Measurements from ENCODE around the gene PARVB. TPM values are rescaled to one million over a fixed set of nuclear protein-coding genes. Genes with fewer than 3 reads are reported as not detected.

PARVB gene
- total and polyA plus RNA-seq, 8 donors, result 3.8 to 27.3 (median 10.4) TPM

DNA sequence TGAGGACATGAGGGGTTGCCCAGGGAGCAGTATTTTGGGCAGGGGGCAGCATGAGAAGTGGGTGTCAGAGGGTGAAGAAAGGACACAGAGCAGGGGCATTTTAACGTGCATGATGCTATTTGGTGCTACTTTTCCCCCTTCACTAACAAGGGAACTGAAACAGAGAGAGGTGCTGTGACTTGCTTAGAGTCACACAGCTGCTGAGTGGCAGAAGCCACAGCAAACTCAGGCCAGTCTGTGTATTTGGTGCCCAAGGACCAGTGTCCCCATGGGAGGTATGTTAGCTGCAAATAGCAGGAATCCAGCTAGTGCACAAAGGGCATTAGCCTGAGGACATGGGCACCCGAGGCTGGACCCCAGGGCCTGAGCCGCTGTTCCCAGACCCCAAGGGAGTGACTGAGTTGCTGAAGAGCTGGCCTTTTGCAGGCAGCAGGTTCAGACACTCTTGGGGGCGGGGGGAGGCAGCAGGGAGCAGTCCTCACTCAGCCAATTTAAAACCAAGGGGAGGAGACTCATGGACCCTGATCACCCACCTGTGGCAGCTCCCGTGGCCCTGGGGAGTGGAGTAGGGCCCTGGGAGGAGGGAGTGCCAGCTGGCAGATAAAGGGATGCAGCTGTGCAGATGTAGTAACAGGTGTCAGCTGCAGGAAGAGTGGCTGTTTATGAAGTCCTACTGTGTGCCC lies 171.2 kb downstream of the PARVB start:
- ATAC-seq, result no peak
- Histone ChIP-seq H3K36me3 (no peaks in the 10 kb centered on the region), H3K27me3 (no peaks in the 10 kb centered on the region), H3K4me3 (no peak overlapping the region), H3K4me1 (no peaks in the 10 kb centered on the region), H3K9me3 (no peaks in the 10 kb centered on the region), H3K27ac (no peak overlapping the region)
- no peak for FAIRE-seq
- DNase-seq, result peak in 1 of 6 donors; percentile 30
- intact Hi-C loops (cut with DNase I), result no loop called here
- no peak for TF ChIP-seq CTCF (IDR thresholded peaks at IDR 0.05)
- 35% methylated on average over 5 of the region's 5 CpGs for WGBS, 2 donors

DNA sequence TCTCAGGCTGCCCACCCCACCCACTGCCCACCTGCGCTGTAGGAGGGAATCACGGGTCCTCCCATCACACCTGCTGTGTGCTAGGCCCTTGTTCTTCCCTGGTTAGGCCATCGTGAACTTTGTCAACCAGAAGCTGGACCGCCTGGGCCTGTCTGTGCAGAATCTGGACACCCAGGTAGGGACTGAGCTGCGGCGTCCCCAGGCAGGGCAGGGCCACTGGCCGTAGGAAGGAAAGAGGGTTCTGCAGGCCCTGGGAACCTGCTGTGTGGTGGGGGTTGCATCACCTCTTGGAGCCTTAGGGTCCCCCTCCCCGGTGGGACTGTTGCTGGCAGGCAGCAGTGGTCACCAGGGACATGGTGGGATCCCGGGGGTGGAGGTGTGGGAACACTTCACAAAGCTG lies 172.1 kb downstream of the PARVB start:
- WGBS, 2 donors, result 40 to 42% methylated on average over 8 to 9 of the region's 9 CpGs
- Histone ChIP-seq H3K36me3 (no peaks in the 10 kb centered on the region), H3K27me3 (no peaks in the 10 kb centered on the region), H3K4me1 (no peaks in the 10 kb centered on the region), H3K27ac (no peak overlapping the region), H3K4me3 (no peak overlapping the region), H3K9me3 (no peaks in the 10 kb centered on the region)
- DNase-seq (peak in 1 of 6 donors; percentile 26), ATAC-seq (no peak), FAIRE-seq (no peak)
- intact Hi-C loops (cut with DNase I), result no loop called here
- no peak for TF ChIP-seq CTCF (IDR thresholded peaks at IDR 0.05)

DNA sequence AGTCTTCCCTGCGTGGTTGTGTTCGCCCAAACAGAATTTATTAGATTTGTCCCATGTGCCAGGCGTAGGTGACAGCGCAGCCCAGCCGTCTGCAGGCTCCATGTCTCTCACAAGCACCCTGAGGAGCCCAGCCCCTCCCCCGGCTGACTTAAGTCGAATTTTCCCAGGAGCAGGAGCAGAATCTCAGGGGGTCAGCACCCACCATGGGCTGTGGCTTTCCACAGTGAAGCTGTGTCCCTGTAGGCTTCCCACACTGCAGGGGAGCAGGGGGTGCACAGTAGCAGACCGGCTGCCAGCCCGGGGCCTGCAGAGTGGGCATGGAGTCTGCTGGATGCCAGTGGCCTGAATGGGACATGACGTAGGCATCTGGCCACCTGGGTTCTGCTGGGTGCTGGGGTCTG lies 172.6 kb downstream of the PARVB start:
- Histone ChIP-seq H3K4me1 (no peaks in the 10 kb centered on the region), H3K27me3 (no peaks in the 10 kb centered on the region), H3K36me3 (no peaks in the 10 kb centered on the region), H3K4me3 (no peak overlapping the region), H3K9me3 (no peaks in the 10 kb centered on the region), H3K27ac (no peak overlapping the region)
- no peak for TF ChIP-seq CTCF (IDR thresholded peaks at IDR 0.05)
- peak in 1 of 6 donors; percentile 31 for DNase-seq
- intact Hi-C loops (cut with DNase I), result no loop called here
- ATAC-seq, result no peak
- FAIRE-seq, result no peak
- WGBS, 2 donors, result 51 to 60% methylated on average over 10 of the region's 10 CpGs

DNA sequence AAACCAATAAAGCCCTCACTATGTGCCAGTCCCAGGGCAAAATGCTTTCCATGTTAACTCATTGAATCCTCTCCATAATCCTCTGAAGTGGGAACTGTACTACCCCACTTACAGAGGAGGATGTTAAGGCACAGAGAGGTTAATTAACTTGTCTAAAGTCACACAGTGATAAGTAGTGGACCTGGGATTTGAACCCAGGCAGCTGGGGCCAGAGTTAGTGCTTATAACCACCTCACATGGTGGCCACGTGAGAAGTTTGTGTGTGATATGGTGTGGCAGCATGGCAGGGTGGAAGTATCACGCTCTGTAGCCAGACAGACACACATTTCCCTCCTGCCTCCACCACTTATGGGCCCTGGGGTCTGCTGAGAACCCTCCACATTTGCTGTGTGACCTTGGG lies 173.2 kb downstream of the PARVB start:
- TF ChIP-seq CTCF (IDR thresholded peaks at IDR 0.05), result no peak
- FAIRE-seq (no peak), DNase-seq (no peak), ATAC-seq (no peak)
- H3K4me1 ChIP-seq, result no peaks in the 10 kb centered on the region
- no peaks in the 10 kb centered on the region for H3K9me3 ChIP-seq
- H3K27ac ChIP-seq, result no peak overlapping the region
- intact Hi-C loops (cut with DNase I), result no loop called here
- H3K27me3 ChIP-seq, result no peaks in the 10 kb centered on the region
- 66 to 82% methylated on average over 2 of the region's 2 CpGs for WGBS, 2 donors
- no peak overlapping the region for H3K4me3 ChIP-seq
- no peaks in the 10 kb centered on the region for H3K36me3 ChIP-seq

DNA sequence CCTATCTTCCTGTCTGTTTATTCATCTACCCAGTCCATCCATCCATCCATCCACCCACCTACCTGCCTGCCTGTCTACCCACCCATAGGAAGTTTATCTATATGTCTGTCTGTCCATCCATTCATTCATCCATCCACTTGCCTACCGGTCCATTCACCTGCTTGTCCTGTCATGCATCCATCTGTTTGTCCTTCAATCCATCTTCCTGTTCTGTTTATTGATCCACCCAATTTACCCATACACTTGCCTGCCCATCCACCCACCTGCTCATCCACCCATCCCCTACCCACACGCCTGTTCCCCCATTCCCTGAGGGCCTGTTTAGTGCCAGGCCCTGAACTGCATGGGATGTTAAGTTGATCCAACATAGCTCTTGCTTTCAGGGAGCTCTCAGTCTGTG lies 175.1 kb downstream of the PARVB start:
- intact Hi-C loops (cut with DNase I), result no loop called here
- ATAC-seq (no peak), FAIRE-seq (no peak), DNase-seq (no peak)
- no peak overlapping the region for H3K4me3 ChIP-seq
- H3K27ac ChIP-seq, result no peak overlapping the region
- H3K9me3 ChIP-seq, result no peaks in the 10 kb centered on the region
- 44 to 64% methylated on average over 2 of the region's 2 CpGs for WGBS, 2 donors
- no peaks in the 10 kb centered on the region for H3K27me3 ChIP-seq
- H3K36me3 ChIP-seq, result no peaks in the 10 kb centered on the region
- no peak for TF ChIP-seq CTCF (IDR thresholded peaks at IDR 0.05)
- no peaks in the 10 kb centered on the region for H3K4me1 ChIP-seq
